Activated B cell treated with CpG ODN at 0.5 μM for 24 hours (primary cell): ENCODE results near the gene RAB12. TPM values are rescaled to one million over a fixed set of nuclear protein-coding genes. Genes with fewer than 3 reads are reported as not detected.

ENCODE experiments used
- ATAC-seq: fragments of 200-7000 bp; cut with Tn5 transposase; one replicate; pipeline ENCODE4 v1.10.0; 2021; ENCODE audit warnings: low read depth, mild to moderate bottlenecking, moderate library complexity
- CTCF ChIA-PET: fragments of 350-600 bp; sonication (Branson Sonifier 250); formaldehyde crosslinking; loops from one replicate; lab custom pipeline; 2021; ENCODE audit warnings: antibody characterized with exemption; lab: Charles Lee
- POLR2A ChIA-PET: fragments of 350-600 bp; sonication (Branson Sonifier 250); formaldehyde crosslinking; loops from one replicate; lab custom pipeline; 2021; ENCODE audit warnings: antibody characterized with exemption; lab: Charles Lee
- DNase-seq: peaks from one replicate; pipeline ENCODE4 v3.0.0; 2022
- H3K27ac Mint-ChIP-seq: one replicate; pipeline ENCODE4 v1.8.0; 2020; ENCODE audit warnings: mixed read lengths
- H3K27me3 Mint-ChIP-seq: one replicate; pipeline ENCODE4 v1.8.0; 2021; ENCODE audit warnings: mixed read lengths
- H3K36me3 Mint-ChIP-seq: one replicate; pipeline ENCODE4 v1.8.0; 2021; ENCODE audit warnings: low read depth, mixed read lengths
- H3K4me1 Mint-ChIP-seq: one replicate; pipeline ENCODE4 v1.8.0; 2021; ENCODE audit warnings: mixed read lengths
- H3K4me3 Mint-ChIP-seq: one replicate; pipeline ENCODE4 v1.8.0; 2020; ENCODE audit warnings: mild to moderate bottlenecking, mixed read lengths
- H3K9me3 Mint-ChIP-seq: one replicate; pipeline ENCODE4 v1.8.0; 2020; ENCODE audit warnings: mixed read lengths
- CTCF ChIP-seq: fragments of 200-600 bp; IDR thresholded peaks from one replicate; pipeline ENCODE4 v1.8.0; 2022; ENCODE audit warnings: antibody characterized with exemption, mild to moderate bottlenecking
- intact Hi-C: fragments of 100-400 bp; cut with micrococcal nuclease; formaldehyde crosslinking; loops from one replicate; pipeline ENCODE4 v1.15.1; 2024
- total RNA-seq: library from RNA; stranded (reverse); gene quantifications from 2 replicates; pipeline ENCODE4 v1.2.3, GENCODE V29; 2022

RAB12 gene
- total RNA-seq, 1 donor from 2014 or later: 27.5 TPM

- no peak overlapping the region for H3K4me3 Mint-ChIP-seq
- ATAC-seq: no peak
- CTCF ChIA-PET: no interaction called here
- H3K27ac Mint-ChIP-seq: no peak overlapping the region
- H3K4me1 Mint-ChIP-seq: peaks cover 3% of the 10 kb centered on the region
- no peaks in the 10 kb centered on the region for H3K9me3 Mint-ChIP-seq
- POLR2A ChIA-PET: no interaction called here
- intact Hi-C loops: no loop called here
- no peaks in the 10 kb centered on the region for H3K27me3 Mint-ChIP-seq
- H3K36me3 Mint-ChIP-seq: peaks cover 77% of the 10 kb centered on the region
- no peak for TF ChIP-seq CTCF
- DNase-seq: no peak
These were observed 21.3 kb downstream of the RAB12 start for GRCh38 chr18:8630546-8630945.

- no peaks in the 10 kb centered on the region for H3K4me1 Mint-ChIP-seq
- ChIA-PET POLR2A (no interaction called here), CTCF (no interaction called here)
- ATAC-seq (no peak), DNase-seq (no peak)
- no peaks in the 10 kb centered on the region for H3K9me3 Mint-ChIP-seq
- H3K27me3 Mint-ChIP-seq: no peaks in the 10 kb centered on the region
- H3K27ac Mint-ChIP-seq: no peak overlapping the region
- H3K4me3 Mint-ChIP-seq: no peak overlapping the region
- no peak for TF ChIP-seq CTCF
- H3K36me3 Mint-ChIP-seq: peaks cover 76% of the 10 kb centered on the region
- intact Hi-C loops: no loop called here
These were observed 22.0 kb downstream of the RAB12 start for GRCh38 chr18:8631265-8631664.

- ATAC-seq: no peak
- H3K4me3 Mint-ChIP-seq: no peak overlapping the region
- intact Hi-C loops: no loop called here
- peaks cover 74% of the 10 kb centered on the region for H3K36me3 Mint-ChIP-seq
- ChIA-PET POLR2A (no interaction called here), CTCF (no interaction called here)
- no peak for TF ChIP-seq CTCF
- no peaks in the 10 kb centered on the region for H3K9me3 Mint-ChIP-seq
- H3K4me1 Mint-ChIP-seq: no peaks in the 10 kb centered on the region
- H3K27ac Mint-ChIP-seq: no peak overlapping the region
- no peaks in the 10 kb centered on the region for H3K27me3 Mint-ChIP-seq
- no peak for DNase-seq
These were observed 23.1 kb downstream of the RAB12 start for GRCh38 chr18:8632386-8632785.

GRCh38 chr18:8634508-8634907, 25.3 kb downstream of the RAB12 start:
- ATAC-seq: no peak
- TF ChIP-seq CTCF: no peak
- intact Hi-C loops: no loop called here
- H3K27me3 Mint-ChIP-seq: no peaks in the 10 kb centered on the region
- H3K27ac Mint-ChIP-seq: no peak overlapping the region
- CTCF ChIA-PET: no interaction called here
- no peak for DNase-seq
- H3K9me3 Mint-ChIP-seq: no peaks in the 10 kb centered on the region
- POLR2A ChIA-PET: no interaction called here
- H3K4me1 Mint-ChIP-seq: no peaks in the 10 kb centered on the region
- peaks cover 79% of the 10 kb centered on the region for H3K36me3 Mint-ChIP-seq
- no peak overlapping the region for H3K4me3 Mint-ChIP-seq

- POLR2A ChIA-PET: no interaction called here
- CTCF ChIA-PET: no interaction called here
- DNase-seq: no peak
- H3K27me3 Mint-ChIP-seq: no peaks in the 10 kb centered on the region
- intact Hi-C loops: no loop called here
- H3K9me3 Mint-ChIP-seq: no peaks in the 10 kb centered on the region
- no peak for ATAC-seq
- H3K4me1 Mint-ChIP-seq: no peaks in the 10 kb centered on the region
- TF ChIP-seq CTCF: no peak
- H3K27ac Mint-ChIP-seq: no peak overlapping the region
- H3K4me3 Mint-ChIP-seq: no peak overlapping the region
- peaks cover 84% of the 10 kb centered on the region for H3K36me3 Mint-ChIP-seq
These were observed 25.9 kb downstream of the RAB12 start for GRCh38 chr18:8635087-8635486.
